ENCODE measurements around the gene THEM4.

- no peak for TF ChIP-seq POLR2AphosphoS5 (IDR thresholded peaks at IDR 0.05)
- TF ChIP-seq CTCF (IDR thresholded peaks at IDR 0.05): no peak
These were observed 65.9 kb downstream of the THEM4 start for GRCh38 chr1:151843398-151843797.

Data from breast epithelium (tissue), 3 donors.